Mesothelial cell of epicardium (in vitro differentiated cells): ENCODE measurements around the gene PREB. TPM values are rescaled to one million over a fixed set of nuclear protein-coding genes. Genes with fewer than 3 reads are reported as not detected.

Experiments
- DNase-seq, 2 experiments: peaks; one replicate each; pipeline ENCODE4 v3.0.0; 2021; ENCODE audit warnings: low spot score in 2 of 2; ENCODE audit not compliant: unreplicated experiment in 2 of 2
- H3K27ac Mint-ChIP-seq: 2 replicates; pipeline ENCODE4 v1.8.0; 2021; ENCODE audit warnings: mixed read lengths
- H3K27me3 Mint-ChIP-seq: 2 replicates; pipeline ENCODE4 v1.8.0; 2021; ENCODE audit warnings: low read depth, mixed read lengths
- H3K36me3 Mint-ChIP-seq: 2 replicates; pipeline ENCODE4 v1.8.0; 2021; ENCODE audit warnings: mixed read lengths
- H3K4me1 Mint-ChIP-seq: 2 replicates; pipeline ENCODE4 v1.8.0; 2021; ENCODE audit warnings: mixed read lengths
- H3K4me3 Mint-ChIP-seq: 2 replicates; pipeline ENCODE4 v1.8.0; 2021; ENCODE audit warnings: mild to moderate bottlenecking, moderate library complexity, mixed read lengths
- H3K9me3 Mint-ChIP-seq: 2 replicates; pipeline ENCODE4 v1.8.0; 2021; ENCODE audit warnings: mixed read lengths
- CTCF ChIP-seq: fragments of 200-600 bp; sonication (generic); IDR thresholded peaks from one replicate; pipeline ENCODE4 v1.5.0; 2021; ENCODE audit warnings: antibody characterized with exemption; ENCODE audit not compliant: unreplicated experiment
- total RNA-seq: library from RNA; stranded (reverse); gene quantifications from 3 replicates; pipeline ENCODE4 v1.2.1, GENCODE V29; 2021

Gene PREB, protein sequence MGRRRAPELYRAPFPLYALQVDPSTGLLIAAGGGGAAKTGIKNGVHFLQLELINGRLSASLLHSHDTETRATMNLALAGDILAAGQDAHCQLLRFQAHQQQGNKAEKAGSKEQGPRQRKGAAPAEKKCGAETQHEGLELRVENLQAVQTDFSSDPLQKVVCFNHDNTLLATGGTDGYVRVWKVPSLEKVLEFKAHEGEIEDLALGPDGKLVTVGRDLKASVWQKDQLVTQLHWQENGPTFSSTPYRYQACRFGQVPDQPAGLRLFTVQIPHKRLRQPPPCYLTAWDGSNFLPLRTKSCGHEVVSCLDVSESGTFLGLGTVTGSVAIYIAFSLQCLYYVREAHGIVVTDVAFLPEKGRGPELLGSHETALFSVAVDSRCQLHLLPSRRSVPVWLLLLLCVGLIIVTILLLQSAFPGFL
- total RNA-seq, result 38.9 to 42.5 TPM (median 41.6 TPM) in 3 replicates

DNA sequence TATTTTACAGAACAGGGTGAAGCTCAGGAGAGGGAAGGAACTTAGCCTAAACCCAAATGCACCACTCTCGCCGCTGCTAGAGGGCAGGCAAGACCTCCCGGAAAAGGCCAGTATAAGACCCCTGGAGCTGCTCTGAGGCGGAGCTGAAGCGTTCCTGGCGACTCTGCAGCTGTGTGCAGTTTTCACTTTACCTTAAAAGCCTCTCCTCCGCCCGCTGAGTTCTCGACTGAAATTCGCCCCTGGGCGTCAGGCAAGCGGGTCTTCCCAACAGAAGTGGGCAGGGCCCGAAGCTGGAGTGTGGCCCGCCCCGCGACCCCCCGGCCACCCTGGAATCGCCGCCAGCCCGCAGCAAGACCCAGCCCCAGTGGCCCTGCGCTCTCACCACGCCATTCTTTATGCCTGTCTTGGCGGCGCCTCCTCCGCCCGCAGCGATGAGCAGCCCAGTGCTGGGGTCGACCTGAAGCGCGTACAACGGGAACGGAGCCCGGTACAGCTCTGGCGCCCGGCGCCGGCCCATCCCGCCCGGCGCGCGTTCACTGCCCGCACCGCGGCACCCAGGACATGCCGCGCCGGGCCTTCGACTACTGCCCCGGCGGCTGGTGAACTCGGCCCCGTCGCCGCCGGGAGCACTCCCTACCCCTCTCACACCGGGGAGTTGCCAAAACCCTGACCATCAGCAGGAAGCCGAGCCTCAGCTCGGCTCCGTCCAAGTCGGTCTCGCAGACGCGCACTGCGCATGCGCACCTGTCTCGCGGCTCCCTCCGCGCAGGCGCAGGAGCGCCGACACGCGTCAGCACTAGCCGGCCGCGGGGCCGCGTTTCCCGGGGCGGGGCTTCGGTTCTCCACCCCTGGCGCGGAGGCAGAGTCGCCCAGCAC is at the start of gene PREB:
Gene PREB, minus strand, starts transcription at position 732 of the 876 bp plus-strand sequence. Its CDS starts 215 bp downstream, at position 517.
- Mint-ChIP-seq H3K9me3 (no peaks in the 10 kb centered on the region), H3K27ac (peak within 1 kb of the TSS; percentile 98), H3K36me3 (peaks cover 9% of the 10 kb centered on the region), H3K27me3 (no peaks in the 10 kb centered on the region), H3K4me1 (peaks cover 12% of the 10 kb centered on the region), H3K4me3 (peak within 1 kb of the TSS; percentile 90)
- peak; percentile 98 to 99 for DNase-seq
- no peak for TF ChIP-seq CTCF

DNA sequence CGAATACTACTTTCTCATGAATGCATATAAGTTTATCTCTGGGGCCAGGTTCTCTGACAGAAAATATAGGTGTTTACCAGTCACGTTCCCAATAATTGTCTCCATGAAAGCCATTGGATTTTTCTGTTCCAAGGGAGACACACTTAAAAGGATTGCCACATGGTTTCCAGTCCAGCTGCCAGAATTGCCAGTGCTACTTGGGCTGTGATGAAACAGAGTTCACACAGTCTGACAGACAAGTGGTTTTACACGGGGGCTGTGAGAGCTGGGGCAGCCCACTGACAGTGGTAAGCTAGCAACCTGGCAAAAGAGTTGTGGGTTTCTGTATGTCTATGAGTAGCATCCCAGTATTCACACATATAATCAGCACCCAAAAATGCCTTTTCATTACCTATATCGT is 49.7 kb upstream of the PREB start:
- peaks cover 11% of the 10 kb centered on the region for H3K27me3 Mint-ChIP-seq

DNA sequence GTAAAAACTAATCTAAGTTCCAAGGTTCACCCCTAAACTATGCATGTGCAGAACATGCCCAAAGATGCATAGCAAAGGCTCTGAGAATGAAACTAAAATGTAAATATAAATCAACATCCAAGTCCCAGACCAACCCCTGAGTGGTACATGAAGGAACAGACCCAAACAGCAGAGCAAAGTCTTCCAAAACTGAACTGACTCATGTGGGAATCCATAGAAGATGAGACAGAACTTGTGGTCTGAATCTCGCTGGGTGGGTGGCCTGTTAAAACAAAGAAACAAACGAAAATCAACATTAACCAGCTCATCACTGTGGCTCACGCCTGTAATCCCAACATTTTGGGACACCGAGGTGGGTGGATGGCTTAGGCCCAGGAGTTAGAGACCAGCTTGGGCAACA is 47.9 kb upstream of the PREB start:
- Mint-ChIP-seq H3K27ac (no peak overlapping the region), H3K4me1 (no peaks in the 10 kb centered on the region), H3K4me3 (no peak overlapping the region), H3K27me3 (peaks cover 23% of the 10 kb centered on the region), H3K36me3 (no peaks in the 10 kb centered on the region), H3K9me3 (peaks cover 4% of the 10 kb centered on the region)
- TF ChIP-seq CTCF, result no peak
- no peak for DNase-seq

More for the DNA sequence above, 49.7 kb upstream of the PREB start:
- Mint-ChIP-seq H3K4me1 (no peaks in the 10 kb centered on the region), H3K27ac (no peak overlapping the region), H3K9me3 (peaks cover 4% of the 10 kb centered on the region), H3K4me3 (no peak overlapping the region), H3K36me3 (no peaks in the 10 kb centered on the region)
- DNase-seq, result no peak
- TF ChIP-seq CTCF, result no peak

DNA sequence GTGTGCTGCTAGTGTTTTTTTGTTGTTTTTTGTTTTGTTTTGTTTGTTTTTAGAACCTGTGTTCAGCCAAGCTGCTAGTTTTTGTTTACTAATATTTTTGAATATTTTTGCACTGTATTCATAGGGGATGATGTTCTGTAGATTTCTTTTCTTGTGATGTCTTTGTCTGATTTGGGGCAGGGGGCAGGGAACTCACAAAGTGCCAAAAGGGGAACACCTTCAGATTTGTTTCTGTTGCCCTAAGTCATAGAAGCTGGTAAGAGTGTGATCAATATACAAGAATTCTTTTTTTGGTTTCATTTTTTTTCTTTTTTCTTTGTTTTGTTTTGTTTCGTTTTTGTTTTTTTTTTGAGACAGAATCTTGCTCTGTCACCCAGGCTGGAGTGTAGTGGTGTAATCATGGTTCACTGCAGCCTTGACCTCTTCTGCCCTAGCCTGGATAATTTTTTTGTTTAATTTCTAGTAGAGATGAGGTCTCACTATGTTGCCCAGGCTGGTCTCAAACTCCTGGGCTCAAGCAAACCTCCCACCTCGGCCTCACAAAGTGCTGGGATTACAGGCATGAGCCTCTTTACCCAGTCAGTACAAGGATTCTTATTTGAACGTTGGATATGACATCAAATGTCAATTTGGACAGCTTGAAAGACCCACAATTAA is 45.0 kb upstream of the PREB start:
- Mint-ChIP-seq H3K9me3 (peaks cover 4% of the 10 kb centered on the region), H3K4me1 (no peaks in the 10 kb centered on the region), H3K27me3 (peaks cover 32% of the 10 kb centered on the region), H3K36me3 (no peaks in the 10 kb centered on the region), H3K27ac (no peak overlapping the region), H3K4me3 (no peak overlapping the region)
- no peak for DNase-seq
- TF ChIP-seq CTCF, result no peak

DNA sequence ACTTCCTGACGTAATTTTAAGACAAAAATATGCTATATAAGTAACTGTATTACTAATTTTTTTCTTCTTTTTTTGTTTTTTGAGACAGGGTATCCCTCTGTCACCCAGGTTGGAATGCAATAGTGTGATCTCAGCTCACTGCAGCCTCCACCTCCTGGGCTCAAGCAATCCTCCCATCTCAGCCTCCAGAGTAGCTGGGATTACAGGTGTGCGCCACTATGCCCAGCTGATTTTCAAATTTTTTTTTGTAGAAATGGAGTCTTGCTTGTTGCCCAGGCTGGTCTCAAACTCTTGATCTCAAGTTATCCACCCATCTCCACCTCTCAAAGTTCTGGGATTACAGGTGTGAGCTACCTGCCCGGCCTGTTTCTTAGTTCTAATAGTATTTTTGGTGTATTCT is 44.0 kb upstream of the PREB start:
- no peak for DNase-seq
- no peak for TF ChIP-seq CTCF

More for the DNA sequence above, 44.0 kb upstream of the PREB start:
- no peak overlapping the region for H3K27ac Mint-ChIP-seq
- H3K27me3 Mint-ChIP-seq, result peaks cover 30% of the 10 kb centered on the region
- H3K4me1 Mint-ChIP-seq, result no peaks in the 10 kb centered on the region
- H3K36me3 Mint-ChIP-seq, result no peaks in the 10 kb centered on the region
- H3K4me3 Mint-ChIP-seq, result no peak overlapping the region
- H3K9me3 Mint-ChIP-seq, result peaks cover under 1% of the 10 kb centered on the region
